DMS153 treated with DMSO at 0.1 percent for 48 hours (cell line): Measurements from ENCODE around the gene SIRT2.
A peak's percentile ranks its signal among the peaks of the same experiment; 100 is the strongest.
"Not testable (repeated sequence)": the region's sequence is repeated elsewhere in the genome, so short reads cannot be mapped to it uniquely, and the experiment has no call there.

Experiments
- DNase-seq: peaks from one replicate; lab custom pipeline; 2025; ENCODE audit not compliant: unreplicated experiment; lab: John Stamatoyannopoulos, UW

The SIRT2 gene

GRCh38 chr19:38899447-38900201 is at the start of gene SIRT2, which contains the start of gene NFKBIB:
Gene SIRT2, minus strand, starts transcription at chr19:38899618. Its CDS starts 97 bp downstream, at chr19:38899521.
Gene NFKBIB, plus strand, starts transcription at chr19:38899969. Its CDS starts 64 bp downstream, at chr19:38900033.
- peak; percentile 98 for DNase-seq

GRCh38 chr19:38946229-38947010 is 47.0 kb upstream of the SIRT2 start:
- DNase-seq: no peak

- no peak for DNase-seq
These were observed 46.3 kb upstream of the SIRT2 start for GRCh38 chr19:38945562-38946228.

- no peak for DNase-seq
These were observed 45.6 kb upstream of the SIRT2 start for GRCh38 chr19:38944981-38945506.

- no peak for DNase-seq
These were observed 43.2 kb upstream of the SIRT2 start for GRCh38 chr19:38942471-38943181.

- DNase-seq: no peak
These were observed 42.6 kb upstream of the SIRT2 start for GRCh38 chr19:38941979-38942378.

GRCh38 chr19:38941466-38941865 is 42.0 kb upstream of the SIRT2 start:
- not testable (repeated sequence) for DNase-seq

GRCh38 chr19:38939957-38940356 is 40.5 kb upstream of the SIRT2 start:
- no peak for DNase-seq

- DNase-seq: no peak
These were observed 34.1 kb upstream of the SIRT2 start for GRCh38 chr19:38933544-38933943.

GRCh38 chr19:38932425-38933179 is 33.2 kb upstream of the SIRT2 start:
- DNase-seq: no peak

GRCh38 chr19:38931521-38931793 is 32.0 kb upstream of the SIRT2 start:
- no peak for DNase-seq

- peak; percentile 96 for DNase-seq
These were observed 31.5 kb upstream of the SIRT2 start, which contains the start of gene MRPS12 for GRCh38 chr19:38930776-38931520. Gene MRPS12, plus strand, starts transcription at chr19:38930944. Its CDS starts 351 bp downstream, at chr19:38931295.

GRCh38 chr19:38929929-38930775 is 30.7 kb upstream of the SIRT2 start, which contains the start of gene SARS2:
Gene SARS2, minus strand, starts transcription at chr19:38930763. Its CDS starts 27 bp downstream, at chr19:38930736.
- peak; percentile 96 for DNase-seq

- DNase-seq: no peak
These were observed 29.1 kb upstream of the SIRT2 start for GRCh38 chr19:38928391-38929001.

- DNase-seq: no peak
These were observed 25.0 kb upstream of the SIRT2 start for GRCh38 chr19:38924388-38924787.

GRCh38 chr19:38922482-38922881 is 23.1 kb upstream of the SIRT2 start:
- DNase-seq: no peak

GRCh38 chr19:38921420-38922274 is 22.2 kb upstream of the SIRT2 start:
- DNase-seq: no peak
